HCT116 (cell line): ENCODE data around the gene CAMK1D. TPM values are rescaled to one million over a fixed set of nuclear protein-coding genes. Genes with fewer than 3 reads are reported as not detected.

Experiments used
- ATAC-seq: fragments of 200-7000 bp; cut with Tn5 transposase; 2 replicates; pipeline ENCODE4 v1.9.1; 2020; ENCODE audit warnings: mild to moderate bottlenecking, moderate library complexity
- BruUV-seq: library from RNA; stranded (reverse); fragments of 400-500 nt; replicated peaks from 2 replicates; lab custom pipeline; 2021; lab: Mats Ljungman, UMichigan
- CTCF ChIA-PET: fragments of 300-600 bp; sonication (Branson Sonifier 250); formaldehyde crosslinking; loops from one replicate; lab custom pipeline; 2021; ENCODE audit warnings: antibody characterized with exemption; lab: Charles Lee
- POLR2A ChIA-PET: fragments of 300-600, 350-600 bp; sonication (Branson Sonifier 250); formaldehyde crosslinking; loops from one replicate; lab custom pipeline; 2021; ENCODE audit warnings: antibody characterized with exemption; lab: Charles Lee
- RAD21 ChIA-PET, 2 experiments: fragments of 300-600 bp; sonication (Branson Sonifier 250); formaldehyde crosslinking; loops; one replicate each; lab custom pipeline; 2023; ENCODE audit warnings: low total read pairs in 2 of 2; ENCODE audit not compliant: uncharacterized antibody in 2 of 2, unreplicated experiment in 2 of 2, low non-redundant PET in 1 of 2; lab: Charles Lee
- DNase-seq: peaks from one replicate; pipeline ENCODE4 v3.0.0-alpha.2; 2010; ENCODE audit warnings: low read depth, low spot score
- H2AFZ ChIP-seq: fragments of 200-600 bp; shearing (Covaris generic), sonication (generic); 2 replicates; pipeline ENCODE4 v1.6.1; 2017; ENCODE audit warnings: low read depth, mixed run types, mixed read lengths, antibody characterized with exemption, low read length; ENCODE audit not compliant: poor library complexity, severe bottlenecking
- H3K27ac ChIP-seq: 2 replicates; pipeline ENCODE4 v1.5.1; 2012; ENCODE audit warnings: low read depth, low read length
- H3K27me3 ChIP-seq: fragments of 200-600 bp; sonication (generic); 2 replicates; pipeline ENCODE4 v1.6.1; 2016; ENCODE audit warnings: mixed run types, low read length, mixed read lengths; ENCODE audit not compliant: insufficient read depth
- H3K36me3 ChIP-seq, 2 experiments: fragments of 200-500 bp in 1 of 2; fragments of 200-600 bp in 1 of 2; sonication (Bioruptor generic) in 1 of 2; sonication (generic) in 1 of 2; 2 replicates each; pipeline versions ENCODE4 v1.5.1 to v1.6.1; 2014 to 2016; ENCODE audit warnings: low read length in 2 of 2, inconsistent platforms in 1 of 2, mixed read lengths in 1 of 2, mixed run types in 1 of 2; ENCODE audit not compliant: insufficient read depth in 2 of 2, control insufficient read depth in 1 of 2
- H3K4me1 ChIP-seq, 2 experiments: fragments of 200-600 bp in 1 of 2; sonication (generic) in 1 of 2; 2 replicates each; pipeline versions ENCODE4 v1.5.1 to v1.6.1; 2012 to 2017; ENCODE audit warnings: low read length in 2 of 2, inconsistent platforms in 1 of 2, mild to moderate bottlenecking in 1 of 2, mixed read lengths in 1 of 2, mixed run types in 1 of 2, moderate library complexity in 1 of 2; ENCODE audit not compliant: insufficient read depth in 2 of 2, control insufficient read depth in 1 of 2
- H3K4me2 ChIP-seq: fragments of 200-600 bp; sonication (generic); 2 replicates; pipeline ENCODE4 v1.6.1; 2017; ENCODE audit warnings: mixed run types, low read length, mixed read lengths
- H3K4me3 ChIP-seq, 2 experiments: fragments of 200-600 bp in 1 of 2; sonication (generic) in 1 of 2; replicated peaks in 1 of 2; 2 replicates each; pipeline ENCODE4 v1.5.1; 2011 to 2016; ENCODE audit warnings: low read length in 2 of 2, control low read depth in 1 of 2, low read depth in 1 of 2, mild to moderate bottlenecking in 1 of 2, mixed read lengths in 1 of 2, mixed run types in 1 of 2
- H3K79me2 ChIP-seq: fragments of 200-600 bp; sonication (generic); 2 replicates; pipeline ENCODE4 v1.6.1; 2017; ENCODE audit warnings: mild to moderate bottlenecking, mixed run types, low read length, moderate library complexity, mixed read lengths; ENCODE audit not compliant: insufficient read depth
- H3K9ac ChIP-seq: fragments of 200-600 bp; sonication (generic); 2 replicates; pipeline ENCODE4 v1.6.1; 2016; ENCODE audit warnings: low read length, mixed read lengths
- H3K9me2 ChIP-seq: fragments of 200-600 bp; sonication (generic), shearing (Covaris generic); 2 replicates; pipeline ENCODE4 v1.6.1; 2017; ENCODE audit warnings: mixed run types, mild to moderate bottlenecking, moderate library complexity; ENCODE audit not compliant: insufficient read depth
- H3K9me3 ChIP-seq, 2 experiments: fragments of 200-500 bp in 1 of 2; fragments of 200-600 bp in 1 of 2; sonication (Bioruptor generic) in 1 of 2; sonication (generic) in 1 of 2; 2 replicates each; pipeline ENCODE4 v1.6.1; 2014 to 2017; ENCODE audit warnings: low read length in 2 of 2, mixed read lengths in 2 of 2, inconsistent platforms in 1 of 2, low read depth in 1 of 2, mild to moderate bottlenecking in 1 of 2, mixed run types in 1 of 2, moderate library complexity in 1 of 2; ENCODE audit not compliant: control insufficient read depth in 1 of 2, insufficient read depth in 1 of 2
- H4K20me1 ChIP-seq: fragments of 200-600 bp; sonication (generic), shearing (Covaris generic); 2 replicates; pipeline ENCODE4 v1.6.1; 2017; ENCODE audit warnings: mixed run types, mild to moderate bottlenecking, moderate library complexity; ENCODE audit not compliant: insufficient read depth
- CBX3 ChIP-seq: IDR thresholded peaks from 2 replicates; pipeline ENCODE4 v1.6.1; 2012; ENCODE audit warnings: low read depth
- ELF1 ChIP-seq: IDR thresholded peaks from 2 replicates; pipeline ENCODE4 v1.6.1; 2012; ENCODE audit warnings: low read depth, borderline replicate concordance
- EZH2phosphoT487 ChIP-seq: fragments of 200-600 bp; IDR thresholded peaks from 2 replicates; pipeline ENCODE4 v1.6.1; 2018; ENCODE audit warnings: antibody characterized with exemption, borderline replicate concordance
- JUND ChIP-seq: IDR thresholded peaks from 2 replicates; pipeline ENCODE4 v1.6.1; 2012
- POLR2A ChIP-seq: IDR thresholded peaks from 2 replicates; pipeline ENCODE4 v1.7.0; 2011; ENCODE audit warnings: borderline replicate concordance; ENCODE audit not compliant: insufficient read depth, insufficient read length; ENCODE audit errors: extremely low read depth
- POLR2AphosphoS5 ChIP-seq: IDR thresholded peaks from 2 replicates; pipeline ENCODE4 v1.6.1; 2011; ENCODE audit warnings: mild to moderate bottlenecking, low read depth, low read length, moderate library complexity
- RAD21 ChIP-seq: IDR thresholded peaks from 2 replicates; pipeline ENCODE4 v1.6.1; 2012; ENCODE audit warnings: low read depth, mild to moderate bottlenecking
- SP1 ChIP-seq: IDR thresholded peaks from 2 replicates; pipeline ENCODE4 v1.6.1; 2012; ENCODE audit warnings: low read depth
- SRF ChIP-seq: IDR thresholded peaks from 2 replicates; pipeline ENCODE4 v1.6.1; 2012; ENCODE audit warnings: low read depth
- ZFX ChIP-seq: fragments of 450-650 bp; IDR thresholded peaks from 2 replicates; pipeline ENCODE4 v1.6.1; 2017
- intact Hi-C: fragments of 100-400 bp; cut with micrococcal nuclease; formaldehyde crosslinking; loops from 2 replicates; pipeline ENCODE4 v1.10.0; 2022
- total RNA-seq: library from RNA; stranded (reverse); gene quantifications from one replicate; pipeline ENCODE4 v1.2.1, GENCODE V29; 2021; ENCODE audit not compliant: unreplicated experiment
- TF ChIP-seq, protein P1 (sequence below), 3 experiments: fragments of 200-600 bp in 1 of 3; sonication (generic) in 1 of 3; IDR thresholded peaks in 2 of 3; conservative IDR thresholded peaks in 1 of 3; 2 replicates each; pipeline ENCODE4 v1.5.1; 2012 to 2017; ENCODE audit warnings: low read depth in 2 of 3, low read length in 2 of 3, antibody characterized with exemption in 1 of 3, borderline replicate concordance in 1 of 3, control low read depth in 1 of 3, mild to moderate bottlenecking in 1 of 3, mixed read lengths in 1 of 3, mixed run types in 1 of 3, moderate library complexity in 1 of 3; ENCODE audit not compliant: insufficient read depth in 1 of 3
- TF ChIP-seq, protein P2 (sequence below): IDR thresholded peaks from 2 replicates; pipeline ENCODE4 v1.6.1; 2012; ENCODE audit warnings: low read depth
- TF ChIP-seq, protein P3 (sequence below): IDR thresholded peaks from 2 replicates; pipeline ENCODE4 v1.6.1; 2012
- TF ChIP-seq, protein P4 (sequence below): IDR thresholded peaks from 2 replicates; pipeline ENCODE4 v1.6.1; 2012

The CAMK1D gene
- total RNA-seq, 1 experiment from 2014 or later, result 9.6 TPM

DNA sequence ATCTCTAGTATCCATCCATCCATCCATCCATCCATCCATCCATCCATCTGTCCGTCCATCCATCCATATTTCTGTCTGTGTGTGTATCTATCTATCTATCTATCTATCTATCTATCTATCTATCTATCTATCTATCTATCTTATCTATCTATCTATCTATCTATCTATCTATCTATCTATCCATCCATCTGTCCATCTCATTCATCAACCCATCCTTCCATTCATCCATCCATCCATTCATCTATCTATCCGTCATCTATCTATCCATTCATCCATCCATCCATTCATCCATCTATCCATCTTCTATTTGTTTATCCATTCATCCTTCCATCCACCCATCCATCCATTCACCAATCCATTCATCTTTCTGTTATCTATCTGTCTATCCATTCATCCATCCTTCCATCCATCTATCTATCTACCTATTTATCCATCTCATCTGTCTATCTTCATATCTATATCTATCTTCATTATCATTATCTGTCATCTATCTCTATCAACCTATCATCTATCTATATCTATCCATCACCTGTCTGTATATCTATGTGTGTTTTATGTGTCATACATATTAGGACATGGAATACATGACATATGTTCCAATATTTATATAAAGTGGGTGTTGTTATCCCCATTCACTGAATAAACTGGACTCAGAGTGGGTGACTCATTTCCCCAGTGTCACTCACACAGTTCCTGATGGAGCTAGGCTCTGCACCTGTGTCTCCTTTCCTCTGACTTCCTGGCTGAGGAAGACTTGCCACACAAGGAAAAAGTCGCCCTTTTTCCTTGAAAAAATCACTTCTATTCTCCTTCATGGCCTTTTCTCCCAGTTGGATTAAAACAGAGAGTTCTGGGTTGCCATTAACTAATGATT is 452.1 kb downstream of the CAMK1D start (continued):
- TF ChIP-seq, protein P1, sequence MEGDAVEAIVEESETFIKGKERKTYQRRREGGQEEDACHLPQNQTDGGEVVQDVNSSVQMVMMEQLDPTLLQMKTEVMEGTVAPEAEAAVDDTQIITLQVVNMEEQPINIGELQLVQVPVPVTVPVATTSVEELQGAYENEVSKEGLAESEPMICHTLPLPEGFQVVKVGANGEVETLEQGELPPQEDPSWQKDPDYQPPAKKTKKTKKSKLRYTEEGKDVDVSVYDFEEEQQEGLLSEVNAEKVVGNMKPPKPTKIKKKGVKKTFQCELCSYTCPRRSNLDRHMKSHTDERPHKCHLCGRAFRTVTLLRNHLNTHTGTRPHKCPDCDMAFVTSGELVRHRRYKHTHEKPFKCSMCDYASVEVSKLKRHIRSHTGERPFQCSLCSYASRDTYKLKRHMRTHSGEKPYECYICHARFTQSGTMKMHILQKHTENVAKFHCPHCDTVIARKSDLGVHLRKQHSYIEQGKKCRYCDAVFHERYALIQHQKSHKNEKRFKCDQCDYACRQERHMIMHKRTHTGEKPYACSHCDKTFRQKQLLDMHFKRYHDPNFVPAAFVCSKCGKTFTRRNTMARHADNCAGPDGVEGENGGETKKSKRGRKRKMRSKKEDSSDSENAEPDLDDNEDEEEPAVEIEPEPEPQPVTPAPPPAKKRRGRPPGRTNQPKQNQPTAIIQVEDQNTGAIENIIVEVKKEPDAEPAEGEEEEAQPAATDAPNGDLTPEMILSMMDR (IDR thresholded peaks at IDR 0.05 in 2 of 3, conservative IDR thresholded peaks at IDR 0.05 in 1 of 3; ENCODE audit: borderline replicate concordance in 1 of 3, insufficient read depth in 1 of 3, low read depth in 2 of 3, low read length in 2 of 3), result no peak
- no peak for TF ChIP-seq CBX3
- no peak for TF ChIP-seq POLR2AphosphoS5

DNA sequence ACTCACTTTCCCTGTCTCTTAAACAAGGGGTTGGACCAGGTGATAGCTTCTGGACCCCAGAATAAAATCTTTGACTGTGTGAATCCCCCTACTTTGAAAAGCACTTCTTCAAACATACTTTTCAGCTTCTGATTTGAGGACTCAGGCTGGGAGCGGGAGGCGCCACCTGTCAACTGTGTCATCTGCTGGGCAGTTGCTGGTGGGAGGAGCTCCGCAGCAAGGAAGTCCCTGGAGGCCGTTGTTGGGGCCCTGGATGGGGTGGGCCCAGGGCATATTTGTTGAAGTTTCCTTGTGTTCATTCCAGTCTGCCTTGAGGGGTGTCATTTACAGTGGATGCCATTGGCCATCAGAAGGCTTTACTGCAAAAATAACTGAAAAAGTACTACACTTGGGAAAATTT is 454.4 kb downstream of the CAMK1D start:
- Histone ChIP-seq H3K79me2 (no peaks in the 10 kb centered on the region), H3K4me2 (no peak overlapping the region), H3K9me2 (no peaks in the 10 kb centered on the region), H3K9me3 (no peaks in the 10 kb centered on the region), H3K27me3 (no peaks in the 10 kb centered on the region), H3K4me3 (no peak overlapping the region), H3K36me3 (no peaks in the 10 kb centered on the region), H3K9ac (no peak overlapping the region)
- CTCF ChIA-PET, result no interaction called here
- intact Hi-C loops, result no loop called here
- no peak for DNase-seq
- POLR2A ChIA-PET, result no interaction called here
- RAD21 ChIA-PET, result no interaction called here
- TF ChIP-seq, protein P2, sequence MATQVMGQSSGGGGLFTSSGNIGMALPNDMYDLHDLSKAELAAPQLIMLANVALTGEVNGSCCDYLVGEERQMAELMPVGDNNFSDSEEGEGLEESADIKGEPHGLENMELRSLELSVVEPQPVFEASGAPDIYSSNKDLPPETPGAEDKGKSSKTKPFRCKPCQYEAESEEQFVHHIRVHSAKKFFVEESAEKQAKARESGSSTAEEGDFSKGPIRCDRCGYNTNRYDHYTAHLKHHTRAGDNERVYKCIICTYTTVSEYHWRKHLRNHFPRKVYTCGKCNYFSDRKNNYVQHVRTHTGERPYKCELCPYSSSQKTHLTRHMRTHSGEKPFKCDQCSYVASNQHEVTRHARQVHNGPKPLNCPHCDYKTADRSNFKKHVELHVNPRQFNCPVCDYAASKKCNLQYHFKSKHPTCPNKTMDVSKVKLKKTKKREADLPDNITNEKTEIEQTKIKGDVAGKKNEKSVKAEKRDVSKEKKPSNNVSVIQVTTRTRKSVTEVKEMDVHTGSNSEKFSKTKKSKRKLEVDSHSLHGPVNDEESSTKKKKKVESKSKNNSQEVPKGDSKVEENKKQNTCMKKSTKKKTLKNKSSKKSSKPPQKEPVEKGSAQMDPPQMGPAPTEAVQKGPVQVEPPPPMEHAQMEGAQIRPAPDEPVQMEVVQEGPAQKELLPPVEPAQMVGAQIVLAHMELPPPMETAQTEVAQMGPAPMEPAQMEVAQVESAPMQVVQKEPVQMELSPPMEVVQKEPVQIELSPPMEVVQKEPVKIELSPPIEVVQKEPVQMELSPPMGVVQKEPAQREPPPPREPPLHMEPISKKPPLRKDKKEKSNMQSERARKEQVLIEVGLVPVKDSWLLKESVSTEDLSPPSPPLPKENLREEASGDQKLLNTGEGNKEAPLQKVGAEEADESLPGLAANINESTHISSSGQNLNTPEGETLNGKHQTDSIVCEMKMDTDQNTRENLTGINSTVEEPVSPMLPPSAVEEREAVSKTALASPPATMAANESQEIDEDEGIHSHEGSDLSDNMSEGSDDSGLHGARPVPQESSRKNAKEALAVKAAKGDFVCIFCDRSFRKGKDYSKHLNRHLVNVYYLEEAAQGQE, result no peak
- TF ChIP-seq, protein P3, sequence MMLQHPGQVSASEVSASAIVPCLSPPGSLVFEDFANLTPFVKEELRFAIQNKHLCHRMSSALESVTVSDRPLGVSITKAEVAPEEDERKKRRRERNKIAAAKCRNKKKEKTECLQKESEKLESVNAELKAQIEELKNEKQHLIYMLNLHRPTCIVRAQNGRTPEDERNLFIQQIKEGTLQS, result no peak
- no peak for TF ChIP-seq POLR2A
- TF ChIP-seq SP1, result no peak
- TF ChIP-seq SRF, result no peak
- no peak for TF ChIP-seq ELF1
- TF ChIP-seq EZH2phosphoT487, result no peak
- no peak for TF ChIP-seq RAD21
- no peak for TF ChIP-seq JUND
- TF ChIP-seq, protein P4, sequence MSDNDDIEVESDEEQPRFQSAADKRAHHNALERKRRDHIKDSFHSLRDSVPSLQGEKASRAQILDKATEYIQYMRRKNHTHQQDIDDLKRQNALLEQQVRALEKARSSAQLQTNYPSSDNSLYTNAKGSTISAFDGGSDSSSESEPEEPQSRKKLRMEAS, result no peak
- TF ChIP-seq CBX3, result no peak
- no peak for TF ChIP-seq ZFX
- TF ChIP-seq, all 23 proteins: peak for 0
- H4K20me1 ChIP-seq, result no peaks in the 10 kb centered on the region
- H3K4me1 ChIP-seq, result no peaks in the 10 kb centered on the region
- BruUV-seq, result no TSS peak
- ATAC-seq, result no peak
- H3K27ac ChIP-seq, result no peak overlapping the region
- no peak overlapping the region for H2AFZ ChIP-seq
